A549 (cell line): ENCODE results near the gene SUN2. TPM values are rescaled to one million over a fixed set of nuclear protein-coding genes. Genes with fewer than 3 reads are reported as not detected.

ENCODE experiments used
- ATAC-seq, 2 experiments: fragments of 200-7000 bp in 1 of 2; fragments of >200 bp in 1 of 2; cut with Nextera tagmentation in 1 of 2; cut with Tn5 transposase in 1 of 2; 3 replicates each; pipeline versions ENCODE4 v1.8.0 to v1.9.1; 2018 to 2020; ENCODE audit warnings: mild to moderate bottlenecking in 1 of 2, moderate library complexity in 1 of 2
- CTCF ChIA-PET: fragments of 300-600 bp; sonication (Branson Sonifier 250); formaldehyde crosslinking; extraction: SDS; loops from one replicate; lab custom pipeline; 2021; ENCODE audit warnings: antibody characterized with exemption, inconsistent platforms; lab: Yijun Ruan, JAX
- POLR2A ChIA-PET: fragments of 350-600 bp; formaldehyde crosslinking; extraction: SDS; loops from one replicate; lab custom pipeline; 2021; ENCODE audit warnings: antibody characterized with exemption, inconsistent platforms; lab: Yijun Ruan, JAX
- DNase-seq, 2 experiments: peaks; one replicate each; pipeline versions ENCODE4 v3.0.0 to v3.0.0-alpha.2; 2011 to 2016; ENCODE audit warnings: low read depth in 1 of 2, low spot score in 1 of 2
- FAIRE-seq: peaks from 2 replicates; lab custom pipeline; 2011; peaks lifted over from hg19 to GRCh38; lab: Jason Lieb, UNC
- H3K27ac ChIP-seq, 2 experiments: fragments of >200 bp; sonication (Bioruptor Twin); formaldehyde crosslinking; 3 replicates each; pipeline ENCODE4 v1.5.1; 2016 to 2017
- H3K4me1 ChIP-seq: fragments of >200 bp; sonication (Bioruptor Twin); formaldehyde crosslinking; 3 replicates; pipeline ENCODE4 v1.6.1; 2016
- H3K4me2 ChIP-seq: fragments of >200 bp; sonication (Bioruptor Twin); formaldehyde crosslinking; 3 replicates; pipeline ENCODE4 v1.6.1; 2016
- H3K4me3 ChIP-seq: fragments of >200 bp; sonication (Bioruptor Twin); formaldehyde crosslinking; 3 replicates; pipeline ENCODE4 v1.5.1; 2016
- H3K9me3 ChIP-seq: fragments of >200 bp; sonication (Bioruptor Twin); formaldehyde crosslinking; 3 replicates; pipeline ENCODE4 v1.6.1; 2016
- BHLHE40 ChIP-seq: IDR thresholded peaks from 2 replicates; pipeline ENCODE4 v1.6.1; 2012; ENCODE audit warnings: low read depth, low read length, inconsistent platforms
- CBX2 ChIP-seq: fragments of 200-600 bp; sonication (generic); IDR thresholded peaks from 2 replicates; pipeline ENCODE4 v1.6.1; 2016; ENCODE audit warnings: low read depth, mild to moderate bottlenecking, borderline replicate concordance
- CHD4 ChIP-seq: fragments of 200-600 bp; sonication (generic); IDR thresholded peaks from 2 replicates; pipeline ENCODE4 v1.6.1; 2016; ENCODE audit warnings: antibody characterized with exemption, mild to moderate bottlenecking, borderline replicate concordance
- CTCF ChIP-seq: fragments of >200 bp; sonication (Bioruptor Twin); formaldehyde crosslinking; IDR thresholded peaks from 3 replicates; pipeline ENCODE4 v1.5.1; 2016
- E2F6 ChIP-seq: IDR thresholded peaks from 2 replicates; pipeline ENCODE4 v1.6.1; 2012; ENCODE audit warnings: low read depth, borderline replicate concordance
- EHF ChIP-seq: fragments of 250-450 bp; sonication (Bioruptor Pico); IDR thresholded peaks from 2 replicates; pipeline ENCODE4 v1.5.0; 2020; ENCODE audit warnings: mild to moderate bottlenecking
- EP300 ChIP-seq, 2 experiments: fragments of >200 bp; sonication (Bioruptor Twin); formaldehyde crosslinking; IDR thresholded peaks; 2 replicates in 1 of 2; 3 replicates in 1 of 2; pipeline ENCODE4 v1.6.1; 2016 to 2017
- FOSL2 ChIP-seq, 2 experiments: fragments of 450-650 bp in 1 of 2; fragments of >200 bp in 1 of 2; sonication (Bioruptor Twin) in 1 of 2; formaldehyde crosslinking; IDR thresholded peaks; 2 replicates each; pipeline versions ENCODE4 v1.5.0 to v1.6.1; 2016 to 2020; ENCODE audit warnings: mild to moderate bottlenecking in 1 of 2, moderate library complexity in 1 of 2
- GATA3 ChIP-seq: IDR thresholded peaks from 2 replicates; pipeline ENCODE4 v1.6.1; 2012; ENCODE audit warnings: borderline replicate concordance
- JUN ChIP-seq, 2 experiments: fragments of >200 bp; sonication (Bioruptor Twin); formaldehyde crosslinking; IDR thresholded peaks; 2 replicates in 1 of 2; 3 replicates in 1 of 2; pipeline ENCODE4 v1.6.1; 2016 to 2017
- MAFK ChIP-seq: fragments of 450-650 bp; IDR thresholded peaks from 2 replicates; pipeline ENCODE4 v1.6.1; 2014; ENCODE audit not compliant: partially characterized antibody
- MAX ChIP-seq: IDR thresholded peaks from 2 replicates; pipeline ENCODE4 v1.6.1; 2012
- NPAS2 ChIP-seq: fragments of 250-450 bp; sonication (Bioruptor Pico); IDR thresholded peaks from 2 replicates; pipeline ENCODE4 v1.8.0; 2022; ENCODE audit warnings: mild to moderate bottlenecking, moderate library complexity, borderline replicate concordance
- PBX3 ChIP-seq: IDR thresholded peaks from 2 replicates; pipeline ENCODE4 v1.6.1; 2012
- PHF8 ChIP-seq: fragments of 200-600 bp; sonication (generic); IDR thresholded peaks from 2 replicates; pipeline ENCODE4 v1.6.1; 2016; ENCODE audit warnings: low read depth, mild to moderate bottlenecking, antibody characterized with exemption, moderate library complexity, borderline replicate concordance
- POLR2A ChIP-seq: IDR thresholded peaks from 2 replicates; pipeline ENCODE4 v1.6.1; 2012; ENCODE audit warnings: mild to moderate bottlenecking, low read length
- RAD21 ChIP-seq, 2 experiments: fragments of >200 bp in 1 of 2; sonication (Bioruptor Twin) in 1 of 2; formaldehyde crosslinking in 1 of 2; IDR thresholded peaks in 1 of 2; conservative IDR thresholded peaks in 1 of 2; 2 replicates in 1 of 2; 3 replicates in 1 of 2; pipeline ENCODE4 v1.6.1; 2012 to 2018; ENCODE audit warnings: inconsistent platforms in 1 of 2
- RCOR1 ChIP-seq: fragments of 150-350 bp; IDR thresholded peaks from 2 replicates; pipeline ENCODE4 v1.6.1; 2014; ENCODE audit warnings: antibody characterized with exemption, low read length, low read depth
- RNF2 ChIP-seq: fragments of 200-600 bp; sonication (generic); IDR thresholded peaks from 2 replicates; pipeline ENCODE4 v1.6.1; 2016; ENCODE audit warnings: low read depth, mild to moderate bottlenecking, antibody characterized with exemption, moderate library complexity, borderline replicate concordance
- SMC3 ChIP-seq: fragments of >200 bp; sonication (Bioruptor Twin); formaldehyde crosslinking; IDR thresholded peaks from 3 replicates; pipeline ENCODE4 v1.6.1; 2018; ENCODE audit warnings: inconsistent platforms
- TP53 ChIP-seq: fragments of 250-450 bp; sonication (Bioruptor Pico); IDR thresholded peaks from 2 replicates; pipeline ENCODE4 v1.5.0; 2021; ENCODE audit warnings: mild to moderate bottlenecking, moderate library complexity
- USF2 ChIP-seq: fragments of 450-650 bp; IDR thresholded peaks from 2 replicates; pipeline ENCODE4 v1.6.1; 2014; ENCODE audit warnings: antibody characterized with exemption
- ZNF302 ChIP-seq: fragments of 250-450 bp; sonication (Bioruptor Pico); IDR thresholded peaks from 2 replicates; pipeline ENCODE4 v1.9.0; 2021; ENCODE audit warnings: inconsistent platforms, mild to moderate bottlenecking, moderate library complexity
- WGBS: methylation state at CpG from one replicate; pipeline ENCODE4 v1.1.6; 2017; ENCODE audit errors: missing lambda C conversion rate; 5-methylcytosine and 5-hydroxymethylcytosine counted together
- polyA plus RNA-seq, 4 experiments: library from polyadenylated mRNA; depleted of rRNA in 3 of 4; stranded (reverse); fragments of >200 nt; fragmentation: RNase III in 1 of 4; extraction: RNeasy Plus Mini Kit Qiagen cat#74134 plus additional on column Dnase treatment in 1 of 4; gene quantifications; 2 replicates in 3 of 4; 3 replicates in 1 of 4; pipeline ENCODE4 v1.2.3, GENCODE V29; 2011 to 2017

The SUN2 gene
- polyA plus RNA-seq, 2 of the 4 experiments (the other 2 are of a cell fraction) = 12.6 to 24.0 TPM

- Histone ChIP-seq H3K4me1 (peaks cover 22% of the 10 kb centered on the region; the same call in 2 of the 3 replicates), H3K9me3 (no peaks in the 10 kb centered on the region), H3K27ac (peak within 1 kb of the TSS; percentile 90 to 97), H3K4me2 (peak within 1 kb of the TSS; percentile 96), H3K4me3 (peak within 1 kb of the TSS; percentile 82)
- ChIA-PET CTCF (interaction anchor here (0.7 to 1.2 kb wide), 2 partner anchors 19 to 269 kb away, joined by 3 read pairs; no protein-coding TSS in a partner anchor), POLR2A (interaction anchor here (0.9 to 1.7 kb wide), 3 partner anchors 9 to 24 kb away, joined by 3 to 7 read pairs (median 5); partner anchors contain the start of gene TOMM22)
- DNase-seq = peak; percentile 96 to 100
- peak; percentile 32 for FAIRE-seq
- TF ChIP-seq RAD21 (conservative IDR thresholded peaks at IDR 0.05 in 1 of 2, IDR thresholded peaks at IDR 0.05 in 1 of 2) = no peak
- no peak for TF ChIP-seq CHD4
- no peak for TF ChIP-seq ZNF302 (CRISPR knock-in tag)
- peak; percentile 61; the same call in 1 of the 2 replicates for TF ChIP-seq E2F6
- TF ChIP-seq PHF8 = peak; percentile 88; the same call in 1 of the 2 replicates
- no peak for TF ChIP-seq RNF2
- TF ChIP-seq SMC3 = no peak
- TF ChIP-seq FOSL2 (IDR thresholded peaks at IDR 0.05) = no peak
- no peak for TF ChIP-seq FOSL2 (CRISPR knock-in tag; IDR thresholded peaks at IDR 0.05)
- no peak for TF ChIP-seq TP53 (CRISPR knock-in tag)
- TF ChIP-seq MAX = peak; percentile 66; the same call in 1 of the 2 replicates
- no peak for TF ChIP-seq NPAS2 (CRISPR knock-in tag)
- TF ChIP-seq RCOR1 = no peak
- TF ChIP-seq EP300 (IDR thresholded peaks at IDR 0.05) = no peak
- peak; percentile 97 for TF ChIP-seq PBX3
- peak; percentile 37; the same call in 1 of the 2 replicates for TF ChIP-seq POLR2A
- no peak for TF ChIP-seq BHLHE40
- 0 out of 5 replicates have a peak, but pooled peaks of 1 of the 2 experiments have one; percentile 55 for TF ChIP-seq JUN (IDR thresholded peaks at IDR 0.05)
- no peak for TF ChIP-seq GATA3
- TF ChIP-seq USF2 = peak; percentile 71
- no peak for TF ChIP-seq EHF (CRISPR knock-in tag)
- TF ChIP-seq CTCF = no peak
- peak; percentile 88 for TF ChIP-seq MAFK
- no peak for TF ChIP-seq CBX2
- peak; percentile 86 to 93 for ATAC-seq
- WGBS = 0% methylated on average over 32 of the region's 55 CpGs
Observed at GRCh38 chr22:38705235-38706100, 50.3 kb downstream of the SUN2 start, which contains the start of gene GTPBP1. TSS of gene GTPBP1 (plus strand) at chr22:38705944. CDS start at chr22:38705956, 12 bp downstream.
